Glutamatergic neuron (in vitro differentiated cells): ENCODE results near the gene POLR2A. TPM values are rescaled to one million over a fixed set of nuclear protein-coding genes. Genes with fewer than 3 reads are reported as not detected.

ENCODE experiments used
- DNase-seq: peaks from one replicate; pipeline ENCODE4 v3.0.0; 2022
- H3K27ac Mint-ChIP-seq: one replicate; pipeline ENCODE4 v1.8.0; 2020; ENCODE audit warnings: mild to moderate bottlenecking, mixed read lengths, inconsistent platforms; ENCODE audit not compliant: unreplicated experiment
- H3K27me3 Mint-ChIP-seq: one replicate; pipeline ENCODE4 v1.8.0; 2020; ENCODE audit warnings: mild to moderate bottlenecking, moderate library complexity, mixed read lengths, inconsistent platforms; ENCODE audit not compliant: unreplicated experiment
- H3K36me3 Mint-ChIP-seq: one replicate; pipeline ENCODE4 v1.8.0; 2020; ENCODE audit warnings: mild to moderate bottlenecking, mixed read lengths, inconsistent platforms; ENCODE audit not compliant: unreplicated experiment
- H3K4me1 Mint-ChIP-seq: one replicate; pipeline ENCODE4 v1.8.0; 2020; ENCODE audit warnings: mild to moderate bottlenecking, low read depth, mixed read lengths, inconsistent platforms; ENCODE audit not compliant: unreplicated experiment
- H3K4me3 Mint-ChIP-seq: one replicate; pipeline ENCODE4 v1.8.0; 2020; ENCODE audit warnings: mild to moderate bottlenecking, mixed read lengths, inconsistent platforms; ENCODE audit not compliant: unreplicated experiment
- H3K9me3 Mint-ChIP-seq: one replicate; pipeline ENCODE4 v1.8.0; 2020; ENCODE audit warnings: mild to moderate bottlenecking, moderate library complexity, mixed read lengths, inconsistent platforms; ENCODE audit not compliant: unreplicated experiment
- CTCF ChIP-seq: fragments of 200-600 bp; sonication (generic); IDR thresholded peaks from one replicate; pipeline ENCODE4 v1.5.0; 2021; ENCODE audit not compliant: partially characterized antibody, unreplicated experiment
- total RNA-seq: library from RNA; stranded (reverse); fragmentation: NEBNext Ultra II Directional; extraction: Animal tissue kit (Norgen Biotek cat#: 25700); gene quantifications from one replicate; pipeline ENCODE4 v1.2.1, GENCODE V29; 2021; ENCODE audit not compliant: unreplicated experiment

The POLR2A gene
- total RNA-seq, 1 donor from 2014 or later: 200 TPM

GRCh38 chr17:7484919-7485377, 782 bp downstream of the POLR2A start:
- Mint-ChIP-seq H3K9me3 (peaks cover 20% of the 10 kb centered on the region), H3K4me3 (peak overlapping the region; percentile 98), H3K36me3 (no peaks in the 10 kb centered on the region), H3K27ac (peak overlapping the region; percentile 76), H3K27me3 (peaks cover 19% of the 10 kb centered on the region), H3K4me1 (peaks cover 43% of the 10 kb centered on the region)
- DNase-seq: no peak
- TF ChIP-seq CTCF: no peak

- no peak for DNase-seq
- TF ChIP-seq CTCF: no peak
- Mint-ChIP-seq H3K9me3 (peaks cover 16% of the 10 kb centered on the region), H3K27ac (no peak overlapping the region), H3K4me1 (peaks cover 41% of the 10 kb centered on the region), H3K27me3 (peaks cover 15% of the 10 kb centered on the region), H3K36me3 (no peaks in the 10 kb centered on the region), H3K4me3 (peak overlapping the region; percentile 83)
Measured at GRCh38 chr17:7486181-7486580, 2.0 kb downstream of the POLR2A start.

- Mint-ChIP-seq H3K4me1 (peaks cover 40% of the 10 kb centered on the region), H3K27me3 (peaks cover 4% of the 10 kb centered on the region), H3K36me3 (no peaks in the 10 kb centered on the region), H3K9me3 (peaks cover 5% of the 10 kb centered on the region), H3K4me3 (peak overlapping the region; percentile 0), H3K27ac (no peak overlapping the region)
- DNase-seq: no peak
- TF ChIP-seq CTCF: no peak
Measured at GRCh38 chr17:7490144-7490543, 6.0 kb downstream of the POLR2A start.

GRCh38 chr17:7491583-7491982, 7.4 kb downstream of the POLR2A start:
- no peaks in the 10 kb centered on the region for H3K36me3 Mint-ChIP-seq
- H3K27me3 Mint-ChIP-seq: peaks cover 4% of the 10 kb centered on the region
- no peak overlapping the region for H3K4me3 Mint-ChIP-seq
- no peak for TF ChIP-seq CTCF
- peaks cover 30% of the 10 kb centered on the region for H3K4me1 Mint-ChIP-seq
- no peak overlapping the region for H3K27ac Mint-ChIP-seq
- no peak for DNase-seq
- H3K9me3 Mint-ChIP-seq: peaks cover 5% of the 10 kb centered on the region

GRCh38 chr17:7493941-7494340, 9.8 kb downstream of the POLR2A start:
- no peak for TF ChIP-seq CTCF
- Mint-ChIP-seq H3K27me3 (no peaks in the 10 kb centered on the region), H3K4me1 (peaks cover 19% of the 10 kb centered on the region), H3K9me3 (peaks cover 4% of the 10 kb centered on the region), H3K4me3 (no peak overlapping the region), H3K27ac (no peak overlapping the region), H3K36me3 (no peaks in the 10 kb centered on the region)
- no peak for DNase-seq
